Measurements from ENCODE around the gene CLIP1.

CLIP1 gene

GRCh38 chr12:122355706-122356105 is 66.8 kb downstream of the CLIP1 start:
- DNase-seq (ENCODE audit: low spot score), result no peak

- DNase-seq (ENCODE audit: low spot score), result no peak
Observed at GRCh38 chr12:122354958-122355641, 67.4 kb downstream of the CLIP1 start.

- no peak for DNase-seq (ENCODE audit: low spot score)
Observed at GRCh38 chr12:122352394-122352793, 70.1 kb downstream of the CLIP1 start.

GRCh38 chr12:122350141-122350848 is 72.2 kb downstream of the CLIP1 start:
- peak; percentile 44 for DNase-seq (ENCODE audit: low spot score)

- no peak for DNase-seq (ENCODE audit: low spot score)
Observed at GRCh38 chr12:122349078-122349477, 73.4 kb downstream of the CLIP1 start.

GRCh38 chr12:122348505-122348904 is 74.0 kb downstream of the CLIP1 start:
- DNase-seq (ENCODE audit: low spot score), result no peak

- no peak for DNase-seq (ENCODE audit: low spot score)
Observed at GRCh38 chr12:122346054-122346453, 76.4 kb downstream of the CLIP1 start.

- DNase-seq (ENCODE audit: low spot score), result no peak
Observed at GRCh38 chr12:122345042-122345441, 77.4 kb downstream of the CLIP1 start.

- DNase-seq (ENCODE audit: low spot score), result no peak
Observed at GRCh38 chr12:122336015-122336946, 86.2 kb downstream of the CLIP1 start.

GRCh38 chr12:122333142-122334087 is 89.1 kb downstream of the CLIP1 start:
- DNase-seq (ENCODE audit: low spot score), result no peak

- no peak for DNase-seq (ENCODE audit: low spot score)
Observed at GRCh38 chr12:122327494-122328385, 94.7 kb downstream of the CLIP1 start.

- DNase-seq (ENCODE audit: low spot score), result no peak
Observed at GRCh38 chr12:122327014-122327413, 95.5 kb downstream of the CLIP1 start.

- no peak for DNase-seq (ENCODE audit: low spot score)
Observed at GRCh38 chr12:122326586-122326985, 95.9 kb downstream of the CLIP1 start.

GRCh38 chr12:122323311-122324019 is 99.0 kb downstream of the CLIP1 start:
- DNase-seq (ENCODE audit: low spot score), result no peak

GRCh38 chr12:122322501-122322900 is 100.0 kb downstream of the CLIP1 start:
- no peak for DNase-seq (ENCODE audit: low spot score)

- DNase-seq (ENCODE audit: low spot score), result no peak
Observed at GRCh38 chr12:122318607-122319605, 103.6 kb downstream of the CLIP1 start.

GRCh38 chr12:122312926-122313325 is 109.5 kb downstream of the CLIP1 start:
- DNase-seq (ENCODE audit: low spot score), result no peak

GRCh38 chr12:122311696-122312095 is 110.8 kb downstream of the CLIP1 start:
- DNase-seq (ENCODE audit: low spot score), result no peak
